Measurements from ENCODE around the gene DNAH3.

The DNAH3 gene

DNA sequence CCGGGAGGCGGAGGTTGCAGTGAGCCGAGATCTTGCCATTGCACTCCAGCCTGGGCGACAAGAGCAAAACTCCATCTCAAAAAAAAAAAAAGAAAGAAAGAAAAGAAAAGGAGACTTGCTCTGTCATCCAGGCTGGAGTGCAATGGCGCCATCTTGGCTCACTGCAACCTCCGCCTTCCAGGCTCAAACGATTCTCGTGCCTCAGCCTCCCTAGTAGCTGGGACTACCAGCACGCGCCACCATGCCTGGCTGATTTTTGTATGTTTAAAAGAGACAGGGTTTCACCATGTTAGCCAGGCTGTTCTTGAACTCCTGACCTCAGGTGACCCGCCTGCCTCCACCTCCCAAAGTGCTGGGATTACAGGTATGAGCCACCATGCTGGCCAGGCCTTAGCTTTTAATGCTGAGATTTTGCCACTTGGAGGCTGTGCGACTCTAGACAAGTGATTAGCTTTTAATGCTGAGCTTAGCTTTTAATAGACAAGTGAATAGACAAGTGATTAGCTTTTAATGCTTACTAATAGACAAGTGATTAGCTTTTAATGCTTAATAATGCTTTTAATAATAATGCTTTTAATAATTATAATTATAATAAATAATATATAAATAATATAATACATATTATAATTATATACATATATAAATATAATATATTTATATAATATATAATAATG is 17.4 kb upstream of the DNAH3 start:
- no peak overlapping the region for H3K27ac ChIP-seq
- no peak for DNase-seq (ENCODE audit: low spot score)
- TF ChIP-seq, protein P1, sequence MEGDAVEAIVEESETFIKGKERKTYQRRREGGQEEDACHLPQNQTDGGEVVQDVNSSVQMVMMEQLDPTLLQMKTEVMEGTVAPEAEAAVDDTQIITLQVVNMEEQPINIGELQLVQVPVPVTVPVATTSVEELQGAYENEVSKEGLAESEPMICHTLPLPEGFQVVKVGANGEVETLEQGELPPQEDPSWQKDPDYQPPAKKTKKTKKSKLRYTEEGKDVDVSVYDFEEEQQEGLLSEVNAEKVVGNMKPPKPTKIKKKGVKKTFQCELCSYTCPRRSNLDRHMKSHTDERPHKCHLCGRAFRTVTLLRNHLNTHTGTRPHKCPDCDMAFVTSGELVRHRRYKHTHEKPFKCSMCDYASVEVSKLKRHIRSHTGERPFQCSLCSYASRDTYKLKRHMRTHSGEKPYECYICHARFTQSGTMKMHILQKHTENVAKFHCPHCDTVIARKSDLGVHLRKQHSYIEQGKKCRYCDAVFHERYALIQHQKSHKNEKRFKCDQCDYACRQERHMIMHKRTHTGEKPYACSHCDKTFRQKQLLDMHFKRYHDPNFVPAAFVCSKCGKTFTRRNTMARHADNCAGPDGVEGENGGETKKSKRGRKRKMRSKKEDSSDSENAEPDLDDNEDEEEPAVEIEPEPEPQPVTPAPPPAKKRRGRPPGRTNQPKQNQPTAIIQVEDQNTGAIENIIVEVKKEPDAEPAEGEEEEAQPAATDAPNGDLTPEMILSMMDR (IDR thresholded peaks at IDR 0.05), result no peak
- H3K4me3 ChIP-seq, result no peak overlapping the region

DNA sequence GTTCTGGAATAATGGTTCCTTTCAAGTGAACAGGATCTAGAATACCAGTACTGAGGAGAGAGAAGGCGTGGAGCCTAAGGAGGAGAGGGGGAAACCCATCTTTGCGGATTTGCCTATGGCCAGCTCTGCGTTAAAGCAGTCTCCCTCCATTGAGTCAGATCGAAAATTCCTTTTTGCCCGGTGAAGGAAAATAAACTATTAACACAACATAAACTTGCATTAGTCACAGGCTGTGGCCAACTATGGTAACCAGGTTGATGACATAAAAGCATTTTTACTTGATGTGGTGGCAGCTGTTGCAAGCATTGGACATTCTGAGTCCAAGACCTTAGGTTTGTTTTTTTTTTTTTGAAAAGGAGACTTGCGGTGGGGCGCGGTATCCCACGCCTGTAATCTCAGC is 16.7 kb upstream of the DNAH3 start:
- no peak overlapping the region for H3K4me3 ChIP-seq
- H3K27ac ChIP-seq, result no peak overlapping the region
- TF ChIP-seq, protein P1 (IDR thresholded peaks at IDR 0.05), result no peak
- DNase-seq (ENCODE audit: low spot score), result no peak

DNA sequence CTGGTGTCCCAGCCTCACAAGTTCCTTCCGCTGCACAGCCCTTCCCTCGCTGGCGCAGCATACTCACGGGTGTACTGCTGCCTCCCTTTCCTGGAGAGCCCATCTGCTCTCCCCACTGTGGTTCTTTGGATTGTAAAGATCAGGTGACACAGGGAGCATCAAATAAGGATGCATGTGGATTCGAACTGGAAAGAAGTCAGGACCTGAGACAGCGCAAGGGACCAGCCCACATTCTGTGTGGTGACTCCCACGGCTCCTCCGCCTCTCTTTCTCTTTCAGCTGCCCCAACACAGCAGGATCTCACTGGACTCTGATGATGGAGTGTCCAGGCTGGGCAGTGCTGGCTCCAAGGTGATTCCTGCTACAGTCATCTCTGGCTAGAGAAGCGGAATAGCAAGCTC is 15.9 kb upstream of the DNAH3 start:
- TF ChIP-seq, protein P1 (IDR thresholded peaks at IDR 0.05), result no peak
- DNase-seq (ENCODE audit: low spot score), result no peak
- Histone ChIP-seq H3K4me3 (no peak overlapping the region), H3K27ac (no peak overlapping the region)

DNA sequence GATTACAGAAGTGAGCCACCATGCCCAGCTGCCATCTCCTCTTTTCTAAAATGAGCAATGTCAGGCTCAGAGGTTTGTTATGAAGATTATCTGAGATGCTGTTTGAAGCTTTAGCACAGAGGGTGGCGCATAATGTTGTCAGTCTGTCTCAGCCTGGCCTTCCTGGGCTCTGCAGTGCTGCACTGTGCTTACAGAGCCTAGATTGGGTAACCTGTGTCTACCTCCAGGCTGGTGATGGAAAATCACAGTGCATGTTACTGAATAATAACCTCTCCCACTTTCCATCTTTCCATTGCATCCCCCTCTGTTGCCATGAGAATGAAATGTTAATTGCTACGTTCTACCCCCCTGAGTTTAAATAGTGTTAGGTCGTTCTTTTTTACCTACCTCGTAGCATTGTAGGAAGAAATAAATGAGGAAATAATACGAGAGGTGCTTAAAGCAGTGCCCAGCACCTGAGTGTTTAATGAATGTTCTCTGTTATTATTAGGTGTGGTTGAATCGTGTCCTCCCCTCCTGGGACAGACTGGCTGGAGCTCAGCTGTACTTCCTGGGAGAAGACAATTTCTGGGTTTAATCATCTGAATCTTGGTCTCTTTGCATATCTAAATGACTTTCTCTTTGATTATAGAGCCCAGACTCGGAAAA is 14.0 kb upstream of the DNAH3 start:
- Histone ChIP-seq H3K27ac (peak overlapping the region in 1 of 2 donors; percentile 70), H3K4me3 (no peak overlapping the region)
- no peak for DNase-seq (ENCODE audit: low spot score)
- TF ChIP-seq, protein P1 (IDR thresholded peaks at IDR 0.05), result no peak

DNA sequence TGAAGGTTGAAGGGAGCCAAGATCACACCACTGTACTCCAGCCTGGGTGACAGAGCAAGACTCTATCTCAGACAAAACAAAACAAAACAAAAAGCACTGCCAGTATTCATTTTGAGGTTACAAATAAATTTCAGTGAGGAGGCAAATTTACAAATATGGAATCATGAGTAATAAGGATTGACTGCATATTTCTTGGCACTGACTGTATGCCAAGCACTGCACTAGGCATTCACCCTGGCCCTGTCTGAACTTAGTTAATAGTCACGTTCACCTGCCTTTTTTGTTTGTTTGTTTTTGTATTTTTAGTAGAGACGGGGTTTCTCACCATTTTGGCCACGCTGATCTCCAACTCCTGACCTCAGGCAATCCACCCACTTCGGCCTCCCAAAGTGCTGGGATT is 12.9 kb upstream of the DNAH3 start:
- Histone ChIP-seq H3K4me3 (peak overlapping the region; percentile 43), H3K27ac (peak overlapping the region; percentile 70 to 87)
- TF ChIP-seq, protein P1 (IDR thresholded peaks at IDR 0.05), result no peak
- DNase-seq (ENCODE audit: low spot score), result no peak

DNA sequence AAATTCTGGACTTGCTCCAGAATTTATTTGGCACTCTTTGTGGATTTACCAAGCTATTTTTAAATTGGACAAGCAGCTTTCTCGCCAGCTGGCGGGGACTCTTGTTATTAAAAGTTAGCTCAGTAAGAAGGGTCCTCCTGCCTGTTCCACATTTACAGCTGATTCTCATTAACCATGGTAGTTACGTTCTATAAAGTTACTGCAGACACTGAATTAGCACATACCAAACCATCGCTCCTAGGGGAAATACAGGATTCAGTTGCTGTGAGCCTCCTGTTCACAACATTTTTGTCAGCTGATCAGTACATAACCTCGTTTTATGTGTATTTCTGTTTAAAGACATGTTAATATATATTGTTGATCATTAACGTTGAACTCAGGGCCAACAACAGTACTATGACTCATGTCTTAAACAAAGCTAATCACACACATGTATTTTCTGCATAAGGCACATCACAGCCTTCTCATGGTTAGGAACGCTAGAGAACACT is 12.1 kb upstream of the DNAH3 start:
- no peak for DNase-seq (ENCODE audit: low spot score)
- peak overlapping the region; percentile 43 for H3K4me3 ChIP-seq
- TF ChIP-seq, protein P1 (IDR thresholded peaks at IDR 0.05), result no peak
- peak overlapping the region; percentile 70 to 87 for H3K27ac ChIP-seq

DNA sequence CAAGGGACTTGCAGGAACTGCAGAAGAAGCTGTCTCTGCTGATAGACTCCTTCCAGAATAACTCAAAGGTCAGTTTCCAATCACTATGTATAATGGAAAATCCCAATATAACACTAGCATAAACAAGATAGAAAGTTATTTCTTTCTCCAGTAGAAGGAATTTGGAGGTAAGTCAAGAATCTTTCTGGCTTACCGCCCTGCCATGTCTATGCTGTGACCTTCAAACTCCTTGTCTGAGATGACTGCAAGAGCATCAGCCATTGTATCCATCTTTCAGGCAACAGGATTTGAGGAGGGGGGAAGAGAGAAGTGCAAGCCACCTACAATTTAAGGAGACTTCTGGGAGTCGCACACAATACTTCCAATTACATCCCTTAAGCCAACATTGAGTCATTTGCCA is 10.6 kb upstream of the DNAH3 start:
- peak overlapping the region; percentile 7 to 69 for H3K27ac ChIP-seq
- H3K4me3 ChIP-seq, result peak overlapping the region; percentile 90
- TF ChIP-seq, protein P1 (IDR thresholded peaks at IDR 0.05), result no peak
- DNase-seq (ENCODE audit: low spot score), result no peak

All from coronary artery (tissue), 2 donors.